Astrocyte (in vitro differentiated cells and primary cell): ENCODE measurements around the gene TMEM236. TPM values are rescaled to one million over a fixed set of nuclear protein-coding genes. Genes with fewer than 3 reads are reported as not detected.

Experiments
- DNase-seq: peaks from one replicate; pipeline ENCODE4 v3.0.0-alpha.2; 2010; ENCODE audit warnings: low read depth
- FAIRE-seq: peaks from 2 replicates; lab custom pipeline; 2011; peaks lifted over from hg19 to GRCh38; lab: Jason Lieb, UNC
- H2AFZ ChIP-seq: 2 replicates; pipeline ENCODE4 v1.6.0; 2012; ENCODE audit warnings: low read depth, low read length, inconsistent platforms
- H3K27ac ChIP-seq: 2 replicates; pipeline ENCODE4 v1.5.1; 2011; ENCODE audit warnings: low read depth, low read length, inconsistent platforms
- H3K27me3 ChIP-seq: 2 replicates; pipeline ENCODE4 v1.6.0; 2011; ENCODE audit warnings: low read length, inconsistent platforms; ENCODE audit not compliant: insufficient read depth
- H3K36me3 ChIP-seq: 2 replicates; pipeline ENCODE4 v1.5.1; 2011; ENCODE audit warnings: low read length, inconsistent platforms; ENCODE audit not compliant: insufficient read depth
- H3K4me1 ChIP-seq: 2 replicates; pipeline ENCODE4 v1.5.1; 2011; ENCODE audit warnings: low read length, inconsistent platforms; ENCODE audit not compliant: insufficient read depth
- H3K4me2 ChIP-seq: 2 replicates; pipeline ENCODE4 v1.6.0; 2012; ENCODE audit warnings: low read length, inconsistent platforms
- H3K4me3 ChIP-seq: 2 replicates; pipeline ENCODE4 v1.5.1; 2011; ENCODE audit warnings: low read depth, mild to moderate bottlenecking, low read length, inconsistent platforms; ENCODE audit not compliant: insufficient read depth
- H3K79me2 ChIP-seq: 2 replicates; pipeline ENCODE4 v1.6.0; 2012; ENCODE audit warnings: mild to moderate bottlenecking, low read length, inconsistent platforms; ENCODE audit not compliant: insufficient read depth
- H3K9ac ChIP-seq: 2 replicates; pipeline ENCODE4 v1.6.0; 2012; ENCODE audit warnings: mild to moderate bottlenecking, low read length, inconsistent platforms
- H3K9me3 ChIP-seq: 2 replicates; pipeline ENCODE4 v1.5.1; 2012; ENCODE audit warnings: low read depth, mild to moderate bottlenecking, low read length, inconsistent platforms; ENCODE audit not compliant: insufficient read depth
- H4K20me1 ChIP-seq: 2 replicates; pipeline ENCODE4 v1.6.0; 2012; ENCODE audit warnings: low read length, inconsistent platforms; ENCODE audit not compliant: insufficient read depth
- H3K27ac Mint-ChIP-seq: one replicate; pipeline ENCODE4 v1.8.0; 2021; ENCODE audit warnings: mild to moderate bottlenecking, mixed read lengths; ENCODE audit not compliant: unreplicated experiment
- H3K27me3 Mint-ChIP-seq: one replicate; pipeline ENCODE4 v1.8.0; 2021; ENCODE audit warnings: low read depth, mixed read lengths; ENCODE audit not compliant: unreplicated experiment
- H3K36me3 Mint-ChIP-seq: one replicate; pipeline ENCODE4 v1.8.0; 2021; ENCODE audit warnings: low read depth, mixed read lengths; ENCODE audit not compliant: unreplicated experiment
- H3K4me1 Mint-ChIP-seq: one replicate; pipeline ENCODE4 v1.8.0; 2021; ENCODE audit warnings: low read depth, mixed read lengths; ENCODE audit not compliant: unreplicated experiment
- H3K4me3 Mint-ChIP-seq: one replicate; pipeline ENCODE4 v1.8.0; 2021; ENCODE audit warnings: mild to moderate bottlenecking, moderate library complexity, mixed read lengths; ENCODE audit not compliant: unreplicated experiment
- H3K9me3 Mint-ChIP-seq: one replicate; pipeline ENCODE4 v1.8.0; 2021; ENCODE audit warnings: mild to moderate bottlenecking, mixed read lengths; ENCODE audit not compliant: unreplicated experiment
- CTCF ChIP-seq: IDR thresholded peaks from 2 replicates; pipeline ENCODE4 v1.5.1; 2011; ENCODE audit warnings: low read depth, mild to moderate bottlenecking, inconsistent platforms, low read length, moderate library complexity; ENCODE audit not compliant: insufficient read depth
- EZH2 ChIP-seq: IDR thresholded peaks from 2 replicates; pipeline ENCODE4 v1.6.1; 2012; ENCODE audit warnings: mild to moderate bottlenecking, low read length, inconsistent platforms; ENCODE audit not compliant: insufficient read depth
- total RNA-seq: library from RNA; stranded (reverse); gene quantifications from 2 replicates; pipeline ENCODE4 v1.2.1, GENCODE V29; 2021

TMEM236 gene
- total RNA-seq, 1 donor from 2014 or later: 0.43 TPM

- FAIRE-seq: no peak
- Mint-ChIP-seq H3K9me3 (no peaks in the 10 kb centered on the region), H3K36me3 (no peaks in the 10 kb centered on the region), H3K27me3 (no peaks in the 10 kb centered on the region), H3K4me3 (no peak overlapping the region), H3K4me1 (peaks cover 22% of the 10 kb centered on the region), H3K27ac (no peak overlapping the region)
- Histone ChIP-seq H3K27me3 (no peaks in the 10 kb centered on the region), H3K9ac (no peak overlapping the region), H3K9me3 (no peaks in the 10 kb centered on the region), H3K4me1 (peaks cover 14% of the 10 kb centered on the region), H3K4me3 (no peak overlapping the region), H3K79me2 (no peaks in the 10 kb centered on the region), H4K20me1 (no peaks in the 10 kb centered on the region), H3K36me3 (no peaks in the 10 kb centered on the region), H2AFZ (no peak overlapping the region), H3K27ac (no peak overlapping the region), H3K4me2 (no peak overlapping the region)
- DNase-seq: no peak
- TF ChIP-seq CTCF: no peak
- no peak for TF ChIP-seq EZH2
Observed at GRCh38 chr10:17790651-17791050, 38.6 kb downstream of the TMEM236 start.

DNA sequence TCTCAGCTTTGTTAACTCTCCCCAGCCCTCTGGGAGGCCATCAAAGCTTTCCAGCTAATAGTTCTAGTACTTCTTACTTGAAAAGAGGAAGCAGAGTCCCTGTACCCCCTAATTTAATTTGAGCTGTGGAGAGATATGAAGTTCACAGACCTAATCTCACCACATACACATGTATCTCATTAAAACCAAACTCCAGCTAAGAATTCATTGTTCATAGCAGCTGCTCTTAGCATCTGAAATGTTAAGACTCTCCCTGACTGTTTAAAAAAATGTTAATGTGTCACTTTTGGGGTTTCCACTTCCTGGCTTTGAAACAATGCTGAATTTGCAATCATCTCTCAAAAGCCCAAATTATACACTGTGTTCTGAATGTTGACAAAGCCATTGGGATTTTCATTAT lies 41.0 kb downstream of the TMEM236 start:
- Histone ChIP-seq H3K4me3 (no peak overlapping the region), H3K27ac (no peak overlapping the region), H3K27me3 (no peaks in the 10 kb centered on the region), H3K79me2 (no peaks in the 10 kb centered on the region), H3K9ac (no peak overlapping the region), H2AFZ (no peak overlapping the region), H3K9me3 (no peaks in the 10 kb centered on the region), H3K4me2 (no peak overlapping the region), H3K36me3 (no peaks in the 10 kb centered on the region), H3K4me1 (peaks cover 4% of the 10 kb centered on the region), H4K20me1 (no peaks in the 10 kb centered on the region)
- Mint-ChIP-seq H3K27me3 (no peaks in the 10 kb centered on the region), H3K36me3 (no peaks in the 10 kb centered on the region), H3K4me3 (no peak overlapping the region), H3K4me1 (peaks cover 3% of the 10 kb centered on the region), H3K27ac (no peak overlapping the region), H3K9me3 (no peaks in the 10 kb centered on the region)
- no peak for FAIRE-seq
- TF ChIP-seq CTCF: no peak
- no peak for TF ChIP-seq EZH2
- no peak for DNase-seq

DNA sequence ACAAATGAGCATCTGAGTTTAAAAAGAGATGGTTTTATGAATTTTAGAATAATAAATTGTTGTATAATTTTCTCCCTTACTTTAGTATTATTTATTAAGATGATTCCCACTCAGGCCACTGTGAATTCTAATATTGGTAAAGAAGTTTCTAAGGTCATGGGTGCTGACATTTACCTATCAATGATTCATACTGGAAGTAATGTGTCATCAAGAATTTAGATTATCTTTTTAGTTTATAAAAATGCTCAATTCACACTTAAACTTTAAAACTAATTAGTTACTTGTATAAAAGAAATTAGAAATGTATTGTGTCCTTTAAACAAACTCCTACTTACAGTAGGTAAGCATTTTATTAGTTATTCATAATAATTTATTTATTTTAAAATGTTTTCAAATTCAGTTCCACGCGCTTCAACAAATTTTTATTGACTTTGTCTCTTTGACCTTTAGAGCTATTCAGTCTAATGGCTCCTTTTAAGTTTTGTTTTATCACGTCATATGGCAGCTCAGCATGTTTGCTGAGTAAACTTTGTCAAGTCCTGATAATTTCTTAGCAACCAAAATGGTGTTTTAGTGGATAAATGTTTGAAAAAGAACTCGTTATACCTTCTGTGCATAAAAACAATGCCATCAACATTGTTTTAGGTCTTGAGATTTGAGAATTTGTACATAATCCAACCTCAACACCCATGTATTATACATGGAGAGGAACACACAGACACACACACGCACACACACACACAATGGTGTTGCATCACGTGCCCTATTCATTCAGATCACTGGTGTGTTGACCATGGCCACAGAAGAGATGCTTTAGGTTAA lies 42.0 kb downstream of the TMEM236 start:
- Histone ChIP-seq H3K9me3 (no peaks in the 10 kb centered on the region), H3K4me2 (no peak overlapping the region), H3K4me3 (no peak overlapping the region), H3K27me3 (no peaks in the 10 kb centered on the region), H3K36me3 (no peaks in the 10 kb centered on the region), H4K20me1 (no peaks in the 10 kb centered on the region), H3K4me1 (no peaks in the 10 kb centered on the region), H3K27ac (no peak overlapping the region), H3K9ac (no peak overlapping the region), H3K79me2 (no peaks in the 10 kb centered on the region), H2AFZ (no peak overlapping the region)
- Mint-ChIP-seq H3K36me3 (no peaks in the 10 kb centered on the region), H3K27me3 (no peaks in the 10 kb centered on the region), H3K9me3 (no peaks in the 10 kb centered on the region), H3K4me3 (no peak overlapping the region), H3K4me1 (peaks cover 3% of the 10 kb centered on the region), H3K27ac (no peak overlapping the region)
- FAIRE-seq: no peak
- DNase-seq: no peak
- no peak for TF ChIP-seq CTCF
- TF ChIP-seq EZH2: no peak
